ENCODE data around the gene CENPT. TPM values are rescaled to one million over a fixed set of nuclear protein-coding genes. Genes with fewer than 3 reads are reported as not detected.

Gene CENPT
- total and polyA plus RNA-seq, 10 of the 15 experiments (the other 5 are each of a cell fraction or from before 2014, with no cell fraction given), result 1.1 to 45.7 (median 24.5) TPM

GRCh38 chr16:67841816-67842508 is 5.5 kb downstream of the CENPT start, which contains the start of gene THAP11 (continued):
- TF ChIP-seq ZNF592 (IDR thresholded peaks at IDR 0.05) (peak; percentile 70; the same call in 1 of the 2 replicates), EED (IDR thresholded peaks at IDR 0.05; ENCODE audit: low read depth) (no peak), POU2F2 (IDR thresholded peaks at IDR 0.05; ENCODE audit: borderline replicate concordance, low read depth, low read length) (0 out of 3 replicates have a peak, but pooled peaks have one; percentile 55), E4F1 (IDR thresholded peaks at IDR 0.05; ENCODE audit: borderline replicate concordance, partially characterized antibody) (peak; percentile 36), MEF2B (IDR thresholded peaks at IDR 0.05; ENCODE audit: partially characterized antibody, poor library complexity, severe bottlenecking) (no peak), IRF4 (IDR thresholded peaks at IDR 0.05; ENCODE audit: low read depth, low read length) (0 out of 2 replicates have a peak, but pooled peaks have one; percentile 13), MXI1 (IDR thresholded peaks at IDR 0.05; ENCODE audit: low read depth, low read length) (peak; percentile 44; the same call in 1 of the 2 replicates), ESRRA (IDR thresholded peaks at IDR 0.05; ENCODE audit: low read length) (no peak), PRDM15 (CRISPR knock-in tag; IDR thresholded peaks at IDR 0.05) (no peak), ATF3 (IDR thresholded peaks at IDR 0.05; ENCODE audit: borderline replicate concordance, extremely low read depth, low read depth, low read length) (peak; percentile 39; the same call in 1 of the 2 replicates), CREB1 (IDR thresholded peaks at IDR 0.05; ENCODE audit: low read depth) (peak; percentile 80), USF2 (IDR thresholded peaks at IDR 0.05; ENCODE audit: borderline replicate concordance, low read depth, low read length) (no peak; the same call in 1 of the 2 replicates), SMARCA5 (IDR thresholded peaks at IDR 0.05) (no peak; the same call in 1 of the 2 replicates), TARDBP (IDR thresholded peaks at IDR 0.05; ENCODE audit: borderline replicate concordance) (0 out of 2 replicates have a peak, but pooled peaks have one; percentile 35), RUNX3 (IDR thresholded peaks at IDR 0.05; ENCODE audit: low read length) (no peak), GATAD2B (conservative IDR thresholded peaks at IDR 0.05; ENCODE audit: low read depth) (peak; percentile 82), RAD21 (IDR thresholded peaks at IDR 0.05; ENCODE audit: insufficient read depth, low read depth, low read length) (0 out of 2 replicates have a peak, but pooled peaks have one; percentile 24)

Data from GM12878 (cell line).